ENCODE data around the gene GRAP2.
"Not testable (repeated sequence)": the region's sequence is repeated elsewhere in the genome, so short reads cannot be mapped to it uniquely, and the experiment has no call there.

Gene GRAP2

GRCh38 chr22:39898997-39899396 lies 1.9 kb upstream of the GRAP2 start:
- FAIRE-seq: no peak

GRCh38 chr22:39901565-39902146 lies 772 bp downstream of the GRAP2 start:
- no peak for FAIRE-seq

GRCh38 chr22:39904024-39904423 lies 3.1 kb downstream of the GRAP2 start:
- FAIRE-seq: not testable (repeated sequence)

- no peak for FAIRE-seq
Observed at GRCh38 chr22:39904862-39905261, 4.0 kb downstream of the GRAP2 start.

- FAIRE-seq: no peak
Observed at GRCh38 chr22:39905687-39906086, 4.8 kb downstream of the GRAP2 start.

- no peak for FAIRE-seq
Observed at GRCh38 chr22:39906207-39906606, 5.3 kb downstream of the GRAP2 start.

GRCh38 chr22:39907047-39907446 lies 6.2 kb downstream of the GRAP2 start:
- FAIRE-seq: no peak

- FAIRE-seq: no peak
Observed at GRCh38 chr22:39907605-39908097, 6.8 kb downstream of the GRAP2 start.

GRCh38 chr22:39908136-39908535 lies 7.3 kb downstream of the GRAP2 start:
- no peak for FAIRE-seq

- no peak for FAIRE-seq
Observed at GRCh38 chr22:39908737-39909136, 7.9 kb downstream of the GRAP2 start.

- FAIRE-seq: no peak
Observed at GRCh38 chr22:39910876-39911613, 10.2 kb downstream of the GRAP2 start.

- FAIRE-seq: no peak
Observed at GRCh38 chr22:39913321-39913720, 12.4 kb downstream of the GRAP2 start.

- FAIRE-seq: no peak
Observed at GRCh38 chr22:39913886-39914285, 13.0 kb downstream of the GRAP2 start.

- no peak for FAIRE-seq
Observed at GRCh38 chr22:39914584-39914983, 13.7 kb downstream of the GRAP2 start.

GRCh38 chr22:39915295-39915726 lies 14.4 kb downstream of the GRAP2 start:
- no peak for FAIRE-seq

GRCh38 chr22:39916496-39916895 lies 15.6 kb downstream of the GRAP2 start:
- no peak for FAIRE-seq

GRCh38 chr22:39917197-39917643 lies 16.3 kb downstream of the GRAP2 start:
- no peak for FAIRE-seq

GRCh38 chr22:39917776-39918495 lies 17.1 kb downstream of the GRAP2 start:
- no peak for FAIRE-seq

- FAIRE-seq: no peak
Observed at GRCh38 chr22:39920134-39920743, 19.4 kb downstream of the GRAP2 start.

GRCh38 chr22:39923696-39924095 lies 22.8 kb downstream of the GRAP2 start:
- FAIRE-seq: no peak

GRCh38 chr22:39924286-39924685 lies 23.4 kb downstream of the GRAP2 start:
- FAIRE-seq: no peak

GRCh38 chr22:39925273-39925672 lies 24.4 kb downstream of the GRAP2 start:
- no peak for FAIRE-seq
